HG02852 (cell line): ENCODE measurements around the gene MYBPC3.
"Not testable (repeated sequence)": the region's sequence is repeated elsewhere in the genome, so short reads cannot be mapped to it uniquely, and the experiment has no call there.

Experiments
- ATAC-seq: cut with Tn5 transposase; IDR thresholded peaks from one replicate; pipeline ENCODE4 v1.9.1; 2021; ENCODE audit warnings: mild to moderate bottlenecking, moderate library complexity; ENCODE audit not compliant: unreplicated experiment

Gene MYBPC3

DNA sequence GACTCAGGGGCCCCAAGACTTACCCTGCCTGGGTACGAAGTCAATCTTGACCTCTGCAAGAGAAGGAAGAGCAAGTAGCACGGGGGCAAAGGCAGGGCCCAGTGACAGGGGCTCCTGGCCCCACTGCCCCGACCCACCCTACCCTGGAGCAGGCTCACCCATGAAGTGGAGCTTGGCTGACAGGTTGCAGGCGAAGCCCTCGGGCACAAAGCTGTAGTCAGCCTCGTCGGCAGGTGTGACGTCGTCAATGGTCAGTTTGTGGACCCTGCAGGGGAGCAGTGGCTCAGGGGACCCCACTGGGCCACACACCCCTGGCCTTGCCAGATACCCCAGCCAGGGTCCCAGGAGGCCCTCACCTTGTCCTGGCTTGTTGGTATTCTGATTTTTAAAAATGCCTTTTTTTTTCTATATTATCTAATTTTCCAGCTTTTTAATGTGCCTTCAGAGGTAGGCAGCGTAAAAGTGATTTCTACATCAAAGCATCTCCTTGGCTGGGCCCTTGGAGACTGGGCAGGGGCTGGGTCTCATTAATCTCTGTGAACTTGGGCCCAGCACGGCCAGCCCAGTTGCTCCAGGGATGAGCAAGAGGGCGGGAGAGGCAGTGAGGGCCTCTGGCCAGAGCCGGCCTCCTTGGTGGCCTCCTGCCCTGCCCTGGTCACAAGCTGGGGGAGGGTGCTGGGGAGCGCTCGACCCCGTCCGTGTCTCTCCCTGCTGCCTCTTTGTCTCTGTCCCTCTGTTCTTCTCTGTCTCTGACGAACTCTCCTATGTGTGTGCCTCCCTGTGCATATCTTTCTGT lies 11.3 kb downstream of the MYBPC3 start:
- ATAC-seq = no peak

- no peak for ATAC-seq
These were observed 12.5 kb downstream of the MYBPC3 start for GRCh38 chr11:47340010-47340409.

DNA sequence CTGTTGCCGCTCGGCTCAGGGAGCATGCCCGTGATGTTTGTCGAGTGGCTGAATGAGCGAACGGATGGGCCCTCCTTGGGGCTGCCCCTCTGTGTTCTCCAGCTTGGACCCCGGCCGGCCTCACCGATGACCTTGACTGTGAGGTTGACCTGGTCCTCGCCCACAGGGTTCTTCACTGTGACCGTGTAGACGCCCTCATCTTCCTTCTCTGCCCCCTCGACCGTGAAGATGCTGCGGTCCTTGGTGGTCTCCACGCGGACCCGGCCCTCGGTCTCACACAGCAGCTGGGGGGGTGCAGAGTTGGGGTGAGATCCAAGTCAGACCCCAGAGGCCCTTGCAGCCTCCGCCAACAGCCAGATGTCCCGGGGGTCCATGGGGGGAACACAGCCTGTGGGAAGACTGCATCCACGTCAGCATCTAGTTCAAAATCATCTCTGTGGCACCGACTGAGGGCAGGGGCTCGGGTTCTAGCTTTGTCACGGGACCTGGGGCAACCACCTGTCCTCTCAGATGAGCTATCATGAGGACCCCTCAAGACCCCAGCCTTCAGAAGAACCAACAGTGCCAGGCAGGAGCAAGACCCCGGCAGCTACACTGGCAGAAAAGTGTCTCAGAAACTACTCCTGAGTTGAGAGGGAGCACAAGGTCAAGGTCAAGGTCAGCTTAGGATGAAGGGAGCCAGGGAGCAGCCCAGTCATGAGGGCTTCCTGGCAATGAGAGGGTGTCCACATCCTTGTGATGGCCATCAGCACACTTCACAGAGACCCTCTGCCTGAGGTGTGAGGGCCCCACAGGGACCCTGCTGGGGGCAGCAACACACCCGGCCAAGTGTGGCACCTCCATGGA lies 13.9 kb downstream of the MYBPC3 start:
- no peak for ATAC-seq

DNA sequence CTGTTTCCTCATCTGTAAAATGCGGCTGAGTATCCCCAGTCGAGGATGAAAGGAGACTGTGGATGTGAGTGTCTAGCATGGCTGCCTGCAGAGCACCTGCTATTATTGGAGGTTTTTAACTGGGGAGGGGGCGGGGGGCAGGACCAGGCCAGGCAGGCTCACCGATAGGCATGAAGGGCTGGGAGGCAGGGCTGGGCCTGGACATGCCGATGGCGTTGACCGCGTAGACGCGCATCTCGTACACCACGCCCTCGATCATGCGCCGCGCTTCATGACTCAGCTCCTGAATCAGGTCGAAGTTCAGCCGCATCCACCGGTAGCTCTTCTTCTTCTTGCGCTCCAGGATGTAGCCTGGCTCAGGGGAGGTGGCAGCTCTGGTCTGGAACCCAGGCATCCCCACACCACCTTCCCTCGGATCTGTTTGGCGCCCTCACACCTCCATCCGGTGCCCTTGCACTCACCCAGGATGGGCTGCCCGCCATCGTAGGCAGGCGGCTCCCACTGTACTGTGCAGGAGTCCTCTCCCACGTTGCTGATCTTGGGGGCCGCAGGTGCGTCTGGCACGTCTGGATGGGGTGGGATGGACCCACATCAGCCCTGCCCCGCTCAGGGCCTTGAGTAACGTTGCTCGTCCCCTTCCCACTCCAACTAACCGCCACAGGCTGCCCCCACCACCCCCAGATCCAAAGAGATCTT lies 15.1 kb downstream of the MYBPC3 start:
- ATAC-seq = no peak

DNA sequence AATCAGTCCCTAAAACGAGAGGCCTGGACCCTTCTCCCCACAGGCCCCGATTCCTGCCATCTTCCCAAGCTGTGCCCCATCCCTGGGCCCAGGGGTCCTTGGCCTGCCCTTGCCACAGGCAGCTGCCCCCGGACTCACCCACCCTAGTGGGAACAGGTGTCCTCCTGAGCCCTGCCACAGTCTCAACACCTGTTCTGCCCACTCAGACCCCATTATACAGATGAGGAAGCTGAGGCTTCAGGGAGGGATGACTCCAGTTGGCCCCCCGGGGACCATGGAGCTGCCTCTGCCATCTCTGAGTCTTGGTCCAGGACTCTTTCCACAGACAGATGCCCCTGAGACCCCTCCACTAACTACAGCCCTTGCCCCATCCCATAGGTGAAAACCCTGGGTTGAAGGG lies 15.9 kb downstream of the MYBPC3 start:
- ATAC-seq = no peak

DNA sequence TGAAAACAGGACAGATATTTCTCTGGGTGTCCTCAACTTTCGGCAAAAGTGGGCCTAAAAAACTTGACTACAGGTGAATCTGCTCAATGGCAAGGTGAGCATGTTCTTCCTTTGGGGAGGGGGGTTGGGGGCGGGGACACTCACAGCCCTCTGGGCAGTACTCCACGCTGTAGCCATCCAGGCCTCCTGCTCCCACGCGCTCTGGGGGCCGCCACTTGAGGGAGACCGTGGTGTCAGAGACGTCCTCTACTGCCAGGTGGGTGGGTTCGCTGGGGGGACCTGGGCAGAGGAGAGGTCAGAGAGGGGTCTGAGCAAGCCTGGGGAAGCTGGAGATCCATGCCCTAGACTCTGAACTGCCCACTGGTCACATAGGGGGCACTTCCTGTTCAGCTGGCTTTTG lies 16.8 kb downstream of the MYBPC3 start:
- no peak for ATAC-seq

- not testable (repeated sequence) for ATAC-seq
These were observed 17.6 kb downstream of the MYBPC3 start for GRCh38 chr11:47334699-47335411.

GRCh38 chr11:47333886-47334443 lies 18.5 kb downstream of the MYBPC3 start:
- ATAC-seq = no peak

DNA sequence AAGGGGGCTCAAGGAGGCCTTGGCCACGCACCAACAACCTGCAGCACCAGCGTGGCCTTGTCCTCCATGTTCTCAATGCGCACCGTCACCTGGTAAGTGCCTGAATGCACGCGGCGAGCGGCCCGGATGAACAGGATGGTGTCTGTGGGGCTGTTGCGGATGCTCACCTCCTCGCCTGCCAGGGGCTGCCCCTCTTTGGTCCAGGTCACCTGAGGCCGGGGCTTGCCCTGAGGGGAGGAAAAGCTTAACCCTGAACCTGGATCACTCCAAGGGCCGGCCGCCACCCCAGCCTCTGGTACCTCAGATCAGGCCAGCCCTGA lies 19.0 kb downstream of the MYBPC3 start:
- no peak for ATAC-seq

- no peak for ATAC-seq
These were observed 19.5 kb downstream of the MYBPC3 start for GRCh38 chr11:47332791-47333525.

GRCh38 chr11:47332303-47332711 lies 20.2 kb downstream of the MYBPC3 start:
- ATAC-seq = no peak

GRCh38 chr11:47331454-47332302 lies 20.8 kb downstream of the MYBPC3 start:
- no peak for ATAC-seq

- no peak for ATAC-seq
These were observed 22.2 kb downstream of the MYBPC3 start for GRCh38 chr11:47329987-47330931.

GRCh38 chr11:47329431-47329986 lies 23.0 kb downstream of the MYBPC3 start:
- ATAC-seq = no peak

GRCh38 chr11:47328449-47329390 lies 23.8 kb downstream of the MYBPC3 start:
- ATAC-seq = peak; percentile 51

- ATAC-seq = no peak
These were observed 24.6 kb downstream of the MYBPC3 start for GRCh38 chr11:47327949-47328348.

DNA sequence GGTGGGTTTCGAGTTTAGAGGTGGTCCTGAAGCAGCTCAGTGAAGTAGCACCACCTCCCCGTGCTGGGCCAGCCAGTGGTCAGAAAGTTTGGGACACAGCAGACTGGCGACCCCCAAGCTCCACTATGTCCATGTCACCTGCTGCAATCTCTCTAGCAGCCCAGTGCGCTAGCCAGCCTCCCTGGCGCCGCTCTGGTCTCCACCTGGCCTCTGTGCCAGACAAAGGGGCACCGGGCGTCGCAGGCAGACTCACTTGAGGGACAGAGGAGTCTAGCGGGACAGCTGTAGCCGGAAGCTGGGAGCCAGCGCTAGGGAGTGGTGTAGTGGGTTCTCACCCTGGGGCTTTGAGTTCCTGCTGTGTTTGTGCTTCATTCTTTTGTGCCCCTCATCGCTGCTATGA lies 25.5 kb downstream of the MYBPC3 start:
- no peak for ATAC-seq
